ENCODE data around the gene PCBP3. TPM values are rescaled to one million over a fixed set of nuclear protein-coding genes. Genes with fewer than 3 reads are reported as not detected.

The PCBP3 gene
- polyA plus RNA-seq, 1 donor (not counting 4 experiments of a cell fraction or from before 2014, with no cell fraction given): 0.25 TPM

GRCh38 chr21:45595574-45596295, 47.8 kb upstream of the PCBP3 start:
- no peak overlapping the region for H2AFZ ChIP-seq (ENCODE audit: control insufficient read depth, low read length)
- H3K27ac ChIP-seq (ENCODE audit: control insufficient read depth, insufficient read depth, low read length): no peak overlapping the region
- FAIRE-seq: no peak
- no peaks in the 10 kb centered on the region for H3K4me1 ChIP-seq (ENCODE audit: control insufficient read depth, extremely low read depth, insufficient read depth, low read length)
- no peaks in the 10 kb centered on the region for H3K36me3 ChIP-seq (ENCODE audit: control insufficient read depth in 2 of 2, extremely low read depth in 1 of 2, insufficient read depth in 2 of 2, low read length in 2 of 2)
- no peak overlapping the region for H3K4me3 ChIP-seq (ENCODE audit: control insufficient read depth in 2 of 3, extremely low read depth in 1 of 3, insufficient read depth in 2 of 3, low read depth in 1 of 3, low read length in 3 of 3)
- no peaks in the 10 kb centered on the region for H3K9me3 ChIP-seq (ENCODE audit: control insufficient read depth, low read depth, low read length)
- no peaks in the 10 kb centered on the region for H3K9me1 ChIP-seq (ENCODE audit: control insufficient read depth, extremely low read depth, insufficient read depth, low read length)
- peaks cover 15% of the 10 kb centered on the region for H3K27me3 ChIP-seq (ENCODE audit: control insufficient read depth, extremely low read depth, insufficient read depth, low read length)
- no peak for TF ChIP-seq CTCF (optimal IDR thresholded peaks at IDR 0.05 in 1 of 3, IDR thresholded peaks at IDR 0.05 in 1 of 3, conservative IDR thresholded peaks at IDR 0.05 in 1 of 3; ENCODE audit: extremely low read depth in 1 of 3, insufficient read depth in 2 of 3, low read length in 3 of 3)
- no peak for DNase-seq (ENCODE audit: low read depth, low spot score)
- no peak overlapping the region for H3K4me2 ChIP-seq (ENCODE audit: control insufficient read depth, extremely low read depth, insufficient read depth, low read depth, low read length)
- H4K20me1 ChIP-seq (ENCODE audit: control insufficient read depth, extremely low read depth, insufficient read depth, low read length): no peaks in the 10 kb centered on the region
- dilution Hi-C loops (cut with MboI; ENCODE audit: extremely low pct_ligation_motif_present, low sequenced_read_pairs): no loop called here
- H3K79me2 ChIP-seq (ENCODE audit: control insufficient read depth, insufficient read depth, low read length): no peaks in the 10 kb centered on the region
- H3K9ac ChIP-seq (ENCODE audit: control insufficient read depth, extremely low read depth, insufficient read depth, low read length): no peak overlapping the region

GRCh38 chr21:45596704-45597318, 46.7 kb upstream of the PCBP3 start:
- no peak overlapping the region for H3K4me2 ChIP-seq (ENCODE audit: control insufficient read depth, extremely low read depth, insufficient read depth, low read depth, low read length)
- no peak overlapping the region for H2AFZ ChIP-seq (ENCODE audit: control insufficient read depth, low read length)
- H3K9me1 ChIP-seq (ENCODE audit: control insufficient read depth, extremely low read depth, insufficient read depth, low read length): no peaks in the 10 kb centered on the region
- DNase-seq (ENCODE audit: low read depth, low spot score) (no peak), FAIRE-seq (no peak)
- H4K20me1 ChIP-seq (ENCODE audit: control insufficient read depth, extremely low read depth, insufficient read depth, low read length): no peaks in the 10 kb centered on the region
- no peaks in the 10 kb centered on the region for H3K36me3 ChIP-seq (ENCODE audit: control insufficient read depth in 2 of 2, extremely low read depth in 1 of 2, insufficient read depth in 2 of 2, low read length in 2 of 2)
- TF ChIP-seq EZH2 (IDR thresholded peaks at IDR 0.05; ENCODE audit: low read length) (no peak), CTCF (optimal IDR thresholded peaks at IDR 0.05 in 1 of 3, IDR thresholded peaks at IDR 0.05 in 1 of 3, conservative IDR thresholded peaks at IDR 0.05 in 1 of 3; ENCODE audit: extremely low read depth in 1 of 3, insufficient read depth in 2 of 3, low read length in 3 of 3) (peak; percentile 81 to 94 (median 94))
- no peak overlapping the region for H3K4me3 ChIP-seq (ENCODE audit: control insufficient read depth in 2 of 3, extremely low read depth in 1 of 3, insufficient read depth in 2 of 3, low read depth in 1 of 3, low read length in 3 of 3)
- peaks cover 14% of the 10 kb centered on the region for H3K27me3 ChIP-seq (ENCODE audit: control insufficient read depth, extremely low read depth, insufficient read depth, low read length)
- H3K27ac ChIP-seq (ENCODE audit: control insufficient read depth, insufficient read depth, low read length): no peak overlapping the region
- no peaks in the 10 kb centered on the region for H3K79me2 ChIP-seq (ENCODE audit: control insufficient read depth, insufficient read depth, low read length)
- H3K9ac ChIP-seq (ENCODE audit: control insufficient read depth, extremely low read depth, insufficient read depth, low read length): no peak overlapping the region
- no peaks in the 10 kb centered on the region for H3K4me1 ChIP-seq (ENCODE audit: control insufficient read depth, extremely low read depth, insufficient read depth, low read length)
- H3K9me3 ChIP-seq (ENCODE audit: control insufficient read depth, low read depth, low read length): no peaks in the 10 kb centered on the region
- dilution Hi-C loops (cut with MboI; ENCODE audit: extremely low pct_ligation_motif_present, low sequenced_read_pairs): no loop called here
